K562 (cell line): ENCODE data around the gene LRMDA. TPM values are rescaled to one million over a fixed set of nuclear protein-coding genes. Genes with fewer than 3 reads are reported as not detected.

Source experiments
- ATAC-seq: fragments of 200-7000 bp; cut with Tn5 transposase; 3 replicates; pipeline ENCODE4 v1.9.1; 2020; ENCODE audit warnings: moderate library complexity
- BruUV-seq: library from RNA; stranded (reverse); fragments of 400-500 nt; replicated peaks from 2 replicates; lab custom pipeline; 2021; lab: Mats Ljungman, UMichigan
- CTCF ChIA-PET: fragments of 300-600 bp; formaldehyde crosslinking; extraction: SDS; loops from one replicate; lab custom pipeline; 2021; ENCODE audit warnings: low intra/inter-chr PET ratio; lab: Yijun Ruan, JAX
- POLR2A ChIA-PET: fragments of 300-600, 350-650 bp; sonication (Branson Sonifier 250); formaldehyde crosslinking; extraction: SDS; loops from one replicate; lab custom pipeline; 2021; ENCODE audit warnings: antibody characterized with exemption, inconsistent platforms; lab: Yijun Ruan, JAX
- DNase-seq, 4 experiments: peaks; one replicate each; pipeline versions ENCODE4 v3.0.0 to v3.0.0-alpha.2; 2011 to 2018; ENCODE audit warnings: low spot score in 3 of 4, mixed read lengths in 3 of 4; ENCODE audit errors: extremely low read depth in 1 of 4
- FAIRE-seq: peaks from 2 replicates; lab custom pipeline; 2011; peaks lifted over from hg19 to GRCh38; lab: Jason Lieb, UNC
- H2AFZ ChIP-seq: 2 replicates; pipeline ENCODE4 v1.6.0; 2011; ENCODE audit warnings: low read depth, low read length, control low read depth, inconsistent platforms
- H3K27ac ChIP-seq: fragments of 200-600 bp; 3 replicates; pipeline ENCODE4 v1.8.0; 2011; ENCODE audit warnings: low read depth, mild to moderate bottlenecking, control low read depth, inconsistent platforms, low read length, moderate library complexity, mixed read lengths; ENCODE audit errors: extremely low read depth
- H3K27me3 ChIP-seq, 2 experiments: fragments of 300-600 bp in 1 of 2; 2 replicates in 1 of 2; 3 replicates in 1 of 2; pipeline versions ENCODE4 v1.6.0 to v1.8.0; 2011; ENCODE audit warnings: inconsistent platforms in 2 of 2, low read length in 2 of 2, mild to moderate bottlenecking in 1 of 2, mixed read lengths in 1 of 2, moderate library complexity in 1 of 2; ENCODE audit not compliant: control insufficient read depth in 2 of 2, insufficient read depth in 2 of 2
- H3K36me3 ChIP-seq: fragments of 300-600 bp; 3 replicates; pipeline ENCODE4 v1.8.0; 2011; ENCODE audit warnings: mild to moderate bottlenecking, low read length, inconsistent platforms; ENCODE audit not compliant: control insufficient read depth, insufficient read depth
- H3K4me1 ChIP-seq, 2 experiments: fragments of 200-600 bp in 1 of 2; replicated peaks in 1 of 2; 2 replicates in 1 of 2; 3 replicates in 1 of 2; pipeline versions ENCODE4 v1.5.1 to v1.8.0; 2011; ENCODE audit warnings: inconsistent platforms in 2 of 2, low read length in 2 of 2, mild to moderate bottlenecking in 1 of 2, mixed read lengths in 1 of 2, moderate library complexity in 1 of 2; ENCODE audit not compliant: control insufficient read depth in 2 of 2, insufficient read depth in 2 of 2
- H3K4me2 ChIP-seq: 2 replicates; pipeline ENCODE4 v1.6.1; 2011; ENCODE audit warnings: low read length, control low read depth, inconsistent platforms, mixed read lengths; ENCODE audit not compliant: insufficient read depth
- H3K4me3 ChIP-seq: fragments of 200-600 bp; sonication (generic), shearing (Covaris generic); 2 replicates; pipeline ENCODE4 v1.5.1; 2016; ENCODE audit warnings: control low read depth, inconsistent platforms
- H3K79me2 ChIP-seq: fragments of 200-600 bp; 3 replicates; pipeline ENCODE4 v1.8.0; 2011; ENCODE audit warnings: low read length, inconsistent platforms; ENCODE audit not compliant: control insufficient read depth, insufficient read depth
- H3K9ac ChIP-seq, 2 experiments: 2 replicates each; pipeline versions ENCODE4 v1.6.0 to v1.6.1; 2011; ENCODE audit warnings: low read depth in 2 of 2, low read length in 2 of 2, control low read depth in 1 of 2, inconsistent platforms in 1 of 2, mild to moderate bottlenecking in 1 of 2, mixed read lengths in 1 of 2; ENCODE audit not compliant: insufficient read depth in 1 of 2
- H3K9me1 ChIP-seq: one replicate; pipeline ENCODE4 v1.6.0; 2011; ENCODE audit warnings: inconsistent platforms, mild to moderate bottlenecking, low read length, moderate library complexity; ENCODE audit not compliant: control insufficient read depth, insufficient read depth
- H3K9me3 ChIP-seq: replicated peaks from 2 replicates; pipeline ENCODE4 v1.5.1; 2011; ENCODE audit warnings: low read depth, low read length, inconsistent platforms; ENCODE audit not compliant: control insufficient read depth, insufficient read depth
- H4K20me1 ChIP-seq: replicated peaks from 2 replicates; pipeline ENCODE4 v1.6.1; 2011; ENCODE audit warnings: low read length, inconsistent platforms, mixed read lengths; ENCODE audit not compliant: control insufficient read depth, insufficient read depth
- ARNT ChIP-seq, 2 experiments: fragments of 450-650 bp; IDR thresholded peaks; 2 replicates each; pipeline ENCODE4 v1.6.1; 2016; ENCODE audit warnings: mild to moderate bottlenecking in 1 of 2
- BCL6 ChIP-seq: fragments of 250-450 bp; sonication (Bioruptor Pico); IDR thresholded peaks from 2 replicates; pipeline ENCODE4 v1.4.0; 2020
- DMBX1 ChIP-seq: fragments of 250-450 bp; sonication (Bioruptor Pico); IDR thresholded peaks from 2 replicates; pipeline ENCODE4 v1.8.0; 2022; ENCODE audit warnings: inconsistent platforms, mild to moderate bottlenecking, moderate library complexity, borderline replicate concordance
- DPF2 ChIP-seq: fragments of 450-650 bp; IDR thresholded peaks from 2 replicates; pipeline ENCODE4 v1.6.1; 2016
- L3MBTL2 ChIP-seq: fragments of 450-650 bp; IDR thresholded peaks from 2 replicates; pipeline ENCODE4 v1.6.1; 2016; ENCODE audit warnings: mild to moderate bottlenecking, moderate library complexity
- ZBTB2 ChIP-seq: fragments of 450-650 bp; IDR thresholded peaks from 2 replicates; pipeline ENCODE4 v1.6.1; 2016; ENCODE audit warnings: antibody characterized with exemption
- ZHX1 ChIP-seq: fragments of 150-350 bp; conservative IDR thresholded peaks from 2 replicates; pipeline ENCODE4 v1.6.1; 2014; ENCODE audit warnings: low read length
- ZZZ3 ChIP-seq: fragments of 450-650 bp; IDR thresholded peaks from 2 replicates; pipeline ENCODE4 v1.6.1; 2016; ENCODE audit warnings: antibody characterized with exemption, mild to moderate bottlenecking, moderate library complexity
- WGBS: fragments of 100-300 bp; shearing (Covaris generic); methylation state at CpG from one replicate; pipeline ENCODE4 v1.1.6; 2016; ENCODE audit warnings: low coverage, mixed read lengths; ENCODE audit not compliant: insufficient coverage; ENCODE audit errors: missing lambda C conversion rate; 5-methylcytosine and 5-hydroxymethylcytosine counted together
- in situ Hi-C: fragments of 300-500 bp; cut with MboI; formaldehyde crosslinking; loops from 4 replicates; pipeline ENCODE4 v1.15.0; 2018; ENCODE audit warnings: inconsistent platforms, mixed read lengths
- intact Hi-C: fragments of 100-400 bp; cut with micrococcal nuclease; formaldehyde crosslinking; loops from 2 replicates; pipeline ENCODE4 v1.14.2; 2022
- polyA plus RNA-seq, 8 experiments: library from polyadenylated mRNA; depleted of rRNA in 4 of 8; stranded (reverse) in 5 of 8; unstranded in 3 of 8; fragments of >200 nt; fragmentation: Nextera tagmentation in 2 of 8; fragmentation: Illumina TruSeq in 1 of 8; extraction: Ambion mirVana in 2 of 8; extraction: Trizol in 1 of 8; gene quantifications; 2 replicates each; pipeline versions ENCODE4 v1.2.1 to v1.2.3, GENCODE V29; 2011 to 2014; ENCODE audit warnings: inconsistent platforms in 1 of 8, missing spikeins in 1 of 8
- total RNA-seq, 7 experiments: library from RNA; depleted of rRNA in 6 of 7; stranded (reverse); fragments of >200 nt in 6 of 7; fragmentation: Illumina TruSeq in 2 of 7; extraction: Trizol in 2 of 7; gene quantifications; 2 replicates each; pipeline versions ENCODE4 v1.2.1 to v1.2.3, GENCODE V29; 2011 to 2021; ENCODE audit warnings: low replicate concordance in 1 of 7

LRMDA gene
- total and polyA plus RNA-seq, 9 of the 15 experiments (the other 6 are each of a cell fraction or from before 2014, with no cell fraction given): 0.25 TPM; not detected in 8

- in situ Hi-C loops: no loop called here
- H3K9me3 ChIP-seq: no peaks in the 10 kb centered on the region
- POLR2A ChIA-PET: interaction anchor here (0.6 kb wide), 1 partner anchor 113 kb away, joined by 3 read pairs; no protein-coding TSS in a partner anchor
Measured at GRCh38 chr10:75658915-75659314, 227.5 kb downstream of the LRMDA start.

More at GRCh38 chr10:75658915-75659314, 227.5 kb downstream of the LRMDA start:
- intact Hi-C loops: no loop called here
- FAIRE-seq (no peak), ATAC-seq (no peak), DNase-seq (no peak)
- peaks cover 2 to 10% of the 10 kb centered on the region in 2 experiments; a peak in 2 of 5 replicates for H3K27me3 ChIP-seq
- H3K27ac ChIP-seq: no peak overlapping the region
- CTCF ChIA-PET: no interaction called here
- H3K9ac ChIP-seq: no peak overlapping the region
- H3K4me1 ChIP-seq: no peaks in the 10 kb centered on the region; a peak in 1 of 5 replicates
- no peaks in the 10 kb centered on the region for H4K20me1 ChIP-seq
- no peak overlapping the region for H2AFZ ChIP-seq
- no TSS peak for BruUV-seq
- H3K9me1 ChIP-seq: no peaks in the 10 kb centered on the region
- no peaks in the 10 kb centered on the region for H3K79me2 ChIP-seq
- no peak for TF ChIP-seq DPF2
- TF ChIP-seq BCL6 (CRISPR knock-in tag): no peak
- no peak for TF ChIP-seq ZHX1
- TF ChIP-seq DMBX1 (CRISPR knock-in tag): no peak
- no peak for TF ChIP-seq ZBTB2
- no peak for TF ChIP-seq L3MBTL2
- no peak for TF ChIP-seq ARNT (IDR thresholded peaks at IDR 0.05)
- TF ChIP-seq ZZZ3: no peak
- no peaks in the 10 kb centered on the region for H3K36me3 ChIP-seq
- 0% methylated on average over 6 of the region's 6 CpGs for WGBS
- no peak overlapping the region for H3K4me3 ChIP-seq
- H3K4me2 ChIP-seq: no peak overlapping the region
